ENCODE data around the gene GNPAT.

DNA sequence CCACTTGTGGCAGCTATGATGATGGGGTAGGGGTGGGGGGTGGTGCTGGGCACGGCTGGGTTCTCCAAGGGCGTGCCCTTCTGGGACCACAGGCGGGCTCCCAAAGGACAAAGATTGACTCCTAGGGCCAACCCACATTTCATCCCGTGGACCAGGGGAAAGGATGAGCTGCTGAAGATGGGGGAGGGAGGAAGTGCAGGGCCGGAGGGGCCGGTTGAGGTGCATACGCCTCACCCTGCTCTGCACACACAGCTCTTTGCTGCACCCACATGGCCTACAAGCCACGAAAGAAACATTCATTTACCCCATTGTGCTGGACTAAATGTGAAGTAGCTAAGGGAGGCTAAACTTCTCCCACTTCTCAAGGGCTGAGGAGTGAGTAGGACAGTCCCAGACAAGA lies 34.2 kb upstream of the GNPAT start:
- TF ChIP-seq RAD21 (IDR thresholded peaks at IDR 0.05; ENCODE audit: insufficient read depth, low read depth, low read length) = no peak
- TF ChIP-seq, protein P1, sequence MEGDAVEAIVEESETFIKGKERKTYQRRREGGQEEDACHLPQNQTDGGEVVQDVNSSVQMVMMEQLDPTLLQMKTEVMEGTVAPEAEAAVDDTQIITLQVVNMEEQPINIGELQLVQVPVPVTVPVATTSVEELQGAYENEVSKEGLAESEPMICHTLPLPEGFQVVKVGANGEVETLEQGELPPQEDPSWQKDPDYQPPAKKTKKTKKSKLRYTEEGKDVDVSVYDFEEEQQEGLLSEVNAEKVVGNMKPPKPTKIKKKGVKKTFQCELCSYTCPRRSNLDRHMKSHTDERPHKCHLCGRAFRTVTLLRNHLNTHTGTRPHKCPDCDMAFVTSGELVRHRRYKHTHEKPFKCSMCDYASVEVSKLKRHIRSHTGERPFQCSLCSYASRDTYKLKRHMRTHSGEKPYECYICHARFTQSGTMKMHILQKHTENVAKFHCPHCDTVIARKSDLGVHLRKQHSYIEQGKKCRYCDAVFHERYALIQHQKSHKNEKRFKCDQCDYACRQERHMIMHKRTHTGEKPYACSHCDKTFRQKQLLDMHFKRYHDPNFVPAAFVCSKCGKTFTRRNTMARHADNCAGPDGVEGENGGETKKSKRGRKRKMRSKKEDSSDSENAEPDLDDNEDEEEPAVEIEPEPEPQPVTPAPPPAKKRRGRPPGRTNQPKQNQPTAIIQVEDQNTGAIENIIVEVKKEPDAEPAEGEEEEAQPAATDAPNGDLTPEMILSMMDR (IDR thresholded peaks at IDR 0.05 in 2 of 3, conservative IDR thresholded peaks at IDR 0.05 in 1 of 3; ENCODE audit: control insufficient read depth in 2 of 3, extremely low read depth in 1 of 3, insufficient read depth in 1 of 3, low read depth in 3 of 3, low read length in 3 of 3) = no peak
- no peak for TF ChIP-seq EZH2 (IDR thresholded peaks at IDR 0.05; ENCODE audit: borderline replicate concordance, control insufficient read depth, low read depth, low read length)
- TF ChIP-seq BACH1 (IDR thresholded peaks at IDR 0.05; ENCODE audit: borderline replicate concordance) = no peak
- TF ChIP-seq EP300 (IDR thresholded peaks at IDR 0.05; ENCODE audit: borderline replicate concordance in 1 of 2, control insufficient read depth in 1 of 2, low read depth in 2 of 2, low read length in 2 of 2) = no peak
- no peak for TF ChIP-seq TAF1 (IDR thresholded peaks at IDR 0.05; ENCODE audit: borderline replicate concordance, low read depth, low read length)
- TF ChIP-seq STAT1 (conservative IDR thresholded peaks at IDR 0.05) = no peak
- TF ChIP-seq, protein P2, sequence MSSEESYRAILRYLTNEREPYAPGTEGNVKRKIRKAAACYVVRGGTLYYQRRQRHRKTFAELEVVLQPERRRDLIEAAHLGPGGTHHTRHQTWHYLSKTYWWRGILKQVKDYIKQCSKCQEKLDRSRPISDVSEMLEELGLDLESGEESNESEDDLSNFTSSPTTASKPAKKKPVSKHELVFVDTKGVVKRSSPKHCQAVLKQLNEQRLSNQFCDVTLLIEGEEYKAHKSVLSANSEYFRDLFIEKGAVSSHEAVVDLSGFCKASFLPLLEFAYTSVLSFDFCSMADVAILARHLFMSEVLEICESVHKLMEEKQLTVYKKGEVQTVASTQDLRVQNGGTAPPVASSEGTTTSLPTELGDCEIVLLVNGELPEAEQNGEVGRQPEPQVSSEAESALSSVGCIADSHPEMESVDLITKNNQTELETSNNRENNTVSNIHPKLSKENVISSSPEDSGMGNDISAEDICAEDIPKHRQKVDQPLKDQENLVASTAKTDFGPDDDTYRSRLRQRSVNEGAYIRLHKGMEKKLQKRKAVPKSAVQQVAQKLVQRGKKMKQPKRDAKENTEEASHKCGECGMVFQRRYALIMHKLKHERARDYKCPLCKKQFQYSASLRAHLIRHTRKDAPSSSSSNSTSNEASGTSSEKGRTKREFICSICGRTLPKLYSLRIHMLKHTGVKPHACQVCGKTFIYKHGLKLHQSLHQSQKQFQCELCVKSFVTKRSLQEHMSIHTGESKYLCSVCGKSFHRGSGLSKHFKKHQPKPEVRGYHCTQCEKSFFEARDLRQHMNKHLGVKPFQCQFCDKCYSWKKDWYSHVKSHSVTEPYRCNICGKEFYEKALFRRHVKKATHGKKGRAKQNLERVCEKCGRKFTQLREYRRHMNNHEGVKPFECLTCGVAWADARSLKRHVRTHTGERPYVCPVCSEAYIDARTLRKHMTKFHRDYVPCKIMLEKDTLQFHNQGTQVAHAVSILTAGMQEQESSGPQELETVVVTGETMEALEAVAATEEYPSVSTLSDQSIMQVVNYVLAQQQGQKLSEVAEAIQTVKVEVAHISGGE (CRISPR knock-in tag; IDR thresholded peaks at IDR 0.05) = no peak
- no peak for TF ChIP-seq CBFB (IDR thresholded peaks at IDR 0.05; ENCODE audit: low read depth)
- no peak for TF ChIP-seq NRF1 (conservative IDR thresholded peaks at IDR 0.05; ENCODE audit: low read depth, low read length)
- no peak for TF ChIP-seq SRF (IDR thresholded peaks at IDR 0.05; ENCODE audit: low read depth in 2 of 2, low read length in 2 of 2)
- TF ChIP-seq MXI1 (IDR thresholded peaks at IDR 0.05; ENCODE audit: low read depth, low read length) = no peak
- TF ChIP-seq, protein P3, sequence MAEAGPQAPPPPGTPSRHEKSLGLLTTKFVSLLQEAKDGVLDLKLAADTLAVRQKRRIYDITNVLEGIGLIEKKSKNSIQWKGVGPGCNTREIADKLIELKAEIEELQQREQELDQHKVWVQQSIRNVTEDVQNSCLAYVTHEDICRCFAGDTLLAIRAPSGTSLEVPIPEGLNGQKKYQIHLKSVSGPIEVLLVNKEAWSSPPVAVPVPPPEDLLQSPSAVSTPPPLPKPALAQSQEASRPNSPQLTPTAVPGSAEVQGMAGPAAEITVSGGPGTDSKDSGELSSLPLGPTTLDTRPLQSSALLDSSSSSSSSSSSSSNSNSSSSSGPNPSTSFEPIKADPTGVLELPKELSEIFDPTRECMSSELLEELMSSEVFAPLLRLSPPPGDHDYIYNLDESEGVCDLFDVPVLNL (IDR thresholded peaks at IDR 0.05; ENCODE audit: low read depth, low read length) = no peak

All from GM12878 (cell line).